ENCODE data around the gene CD164.

Gene CD164

GRCh38 chr6:109381061-109381746 is 1.1 kb downstream of the CD164 start:
- DNase-seq (ENCODE audit: low spot score): no peak

GRCh38 chr6:109379711-109380110 is 2.6 kb downstream of the CD164 start:
- no peak overlapping the region for H3K27ac ChIP-seq
- DNase-seq (ENCODE audit: low spot score): no peak
- POLR2A ChIA-PET (ENCODE audit: low non-redundant PET): interaction anchor here (0.5 kb wide), 1 partner anchor 192 kb away, joined by 3 read pairs; no protein-coding TSS in a partner anchor
- TF ChIP-seq CTCF (conservative IDR thresholded peaks at IDR 0.05; ENCODE audit: low read depth): no peak
- CTCF ChIA-PET: no interaction called here

More at GRCh38 chr6:109381061-109381746, 1.1 kb downstream of the CD164 start:
- CTCF ChIA-PET: no interaction called here
- peak overlapping the region; percentile 99 for H3K27ac ChIP-seq
- POLR2A ChIA-PET (ENCODE audit: low non-redundant PET): no interaction called here
- no peak for TF ChIP-seq CTCF (conservative IDR thresholded peaks at IDR 0.05; ENCODE audit: low read depth)

- POLR2A ChIA-PET (ENCODE audit: low non-redundant PET): no interaction called here
- no peak for DNase-seq (ENCODE audit: low spot score)
- no peak overlapping the region for H3K27ac ChIP-seq
- CTCF ChIA-PET: interaction anchor here (0.6 to 1.0 kb wide), 2 partner anchors 42 to 191 kb away, joined by 3 to 5 read pairs; no protein-coding TSS in a partner anchor
- no peak for TF ChIP-seq CTCF (conservative IDR thresholded peaks at IDR 0.05; ENCODE audit: low read depth)
Measured at GRCh38 chr6:109377717-109378116, 4.5 kb downstream of the CD164 start.

GRCh38 chr6:109374326-109374892 is 7.9 kb downstream of the CD164 start:
- CTCF ChIA-PET: no interaction called here
- POLR2A ChIA-PET (ENCODE audit: low non-redundant PET): no interaction called here
- no peak overlapping the region for H3K27ac ChIP-seq
- DNase-seq (ENCODE audit: low spot score): no peak
- no peak for TF ChIP-seq CTCF (conservative IDR thresholded peaks at IDR 0.05; ENCODE audit: low read depth)

- DNase-seq (ENCODE audit: low spot score): no peak
- H3K27ac ChIP-seq: no peak overlapping the region
- no peak for TF ChIP-seq CTCF (conservative IDR thresholded peaks at IDR 0.05; ENCODE audit: low read depth)
- CTCF ChIA-PET: no interaction called here
- POLR2A ChIA-PET (ENCODE audit: low non-redundant PET): no interaction called here
Measured at GRCh38 chr6:109373762-109374161, 8.5 kb downstream of the CD164 start.

- ChIA-PET POLR2A (ENCODE audit: low non-redundant PET) (no interaction called here), CTCF (no interaction called here)
- DNase-seq (ENCODE audit: low spot score): no peak
- TF ChIP-seq CTCF (conservative IDR thresholded peaks at IDR 0.05; ENCODE audit: low read depth): no peak
- no peak overlapping the region for H3K27ac ChIP-seq
Measured at GRCh38 chr6:109373331-109373730, 8.9 kb downstream of the CD164 start.

Data from RWPE1 (cell line).